GM23338 (cell line): ENCODE data around the gene APOL1.

Experiments used
- CREB1 ChIP-seq: fragments of 250-450 bp; sonication (Bioruptor Pico); IDR thresholded peaks from 2 replicates; pipeline ENCODE4 v1.5.0; 2020; ENCODE audit warnings: low read depth, mild to moderate bottlenecking, moderate library complexity
- ETS1 ChIP-seq: IDR thresholded peaks from 2 replicates; pipeline ENCODE4 v1.6.1; 2016; ENCODE audit warnings: antibody characterized with exemption
- POLR2AphosphoS5 ChIP-seq: IDR thresholded peaks from 2 replicates; pipeline ENCODE4 v1.6.1; 2016; ENCODE audit warnings: antibody characterized with exemption, low read depth
- ZNF331 ChIP-seq: fragments of 250-450 bp; sonication (Bioruptor Pico); IDR thresholded peaks from 2 replicates; pipeline ENCODE4 v1.5.0; 2020; ENCODE audit warnings: low read depth, mild to moderate bottlenecking, moderate library complexity
- TF ChIP-seq, protein P1 (sequence below), 2 experiments: fragments of 200-600 bp in 1 of 2; sonication (generic) in 1 of 2; conservative IDR thresholded peaks; 2 replicates each; pipeline versions ENCODE4 v1.5.1 to v1.6.1; 2016 to 2017; ENCODE audit warnings: antibody characterized with exemption in 2 of 2, low read depth in 2 of 2, mild to moderate bottlenecking in 2 of 2, moderate library complexity in 1 of 2

DNA sequence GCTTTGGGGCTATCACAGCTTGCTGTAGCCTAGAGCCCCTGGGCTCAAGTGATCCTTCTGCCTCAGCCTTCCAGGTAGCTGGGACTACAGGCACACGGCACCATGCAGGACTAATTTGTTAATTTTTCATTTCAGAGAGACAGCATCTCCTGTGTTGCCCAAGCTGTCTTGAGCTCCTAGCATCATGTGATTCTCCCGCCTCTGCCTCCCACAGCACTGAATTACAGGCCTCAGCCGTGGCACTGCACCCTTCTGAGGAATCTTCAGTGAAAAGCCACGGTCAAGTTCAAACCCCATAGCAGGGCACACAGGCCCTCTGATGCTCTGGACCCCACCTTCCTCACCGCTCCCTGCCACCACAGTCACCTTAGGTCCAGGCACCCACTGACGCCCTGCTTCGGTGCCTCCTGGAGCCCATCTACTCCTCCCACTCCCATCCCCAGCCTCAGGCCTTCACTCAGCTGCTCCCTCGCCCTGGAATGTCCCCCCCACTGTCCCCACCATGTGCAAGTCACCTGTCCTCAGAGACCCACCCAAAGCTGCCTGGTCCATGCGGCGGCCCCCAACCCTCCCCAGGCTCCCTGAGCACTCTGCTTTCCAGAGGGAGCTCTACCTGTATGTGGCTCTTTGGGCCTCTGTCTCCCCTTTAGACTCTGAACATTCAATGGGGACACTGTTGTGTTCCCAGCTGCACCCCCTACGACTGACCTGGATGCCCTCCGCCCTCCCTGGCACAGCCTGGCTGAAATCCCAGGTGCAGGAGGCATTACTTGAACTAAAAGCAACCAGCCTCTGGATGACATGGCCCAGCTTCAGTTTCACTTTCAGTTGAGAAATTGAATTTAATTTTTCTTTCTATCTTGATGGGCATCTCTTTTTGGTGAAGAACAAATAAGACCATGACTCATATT is 15.2 kb upstream of the APOL1 start:
- TF ChIP-seq POLR2AphosphoS5: no peak
- no peak for TF ChIP-seq ETS1
- TF ChIP-seq, protein P1, sequence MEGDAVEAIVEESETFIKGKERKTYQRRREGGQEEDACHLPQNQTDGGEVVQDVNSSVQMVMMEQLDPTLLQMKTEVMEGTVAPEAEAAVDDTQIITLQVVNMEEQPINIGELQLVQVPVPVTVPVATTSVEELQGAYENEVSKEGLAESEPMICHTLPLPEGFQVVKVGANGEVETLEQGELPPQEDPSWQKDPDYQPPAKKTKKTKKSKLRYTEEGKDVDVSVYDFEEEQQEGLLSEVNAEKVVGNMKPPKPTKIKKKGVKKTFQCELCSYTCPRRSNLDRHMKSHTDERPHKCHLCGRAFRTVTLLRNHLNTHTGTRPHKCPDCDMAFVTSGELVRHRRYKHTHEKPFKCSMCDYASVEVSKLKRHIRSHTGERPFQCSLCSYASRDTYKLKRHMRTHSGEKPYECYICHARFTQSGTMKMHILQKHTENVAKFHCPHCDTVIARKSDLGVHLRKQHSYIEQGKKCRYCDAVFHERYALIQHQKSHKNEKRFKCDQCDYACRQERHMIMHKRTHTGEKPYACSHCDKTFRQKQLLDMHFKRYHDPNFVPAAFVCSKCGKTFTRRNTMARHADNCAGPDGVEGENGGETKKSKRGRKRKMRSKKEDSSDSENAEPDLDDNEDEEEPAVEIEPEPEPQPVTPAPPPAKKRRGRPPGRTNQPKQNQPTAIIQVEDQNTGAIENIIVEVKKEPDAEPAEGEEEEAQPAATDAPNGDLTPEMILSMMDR (conservative IDR thresholded peaks at IDR 0.05; ENCODE audit: low read depth in 2 of 2): no peak
- TF ChIP-seq CREB1 (CRISPR knock-in tag): no peak
- no peak for TF ChIP-seq ZNF331
